GM19372 (cell line): ENCODE data around the gene PDPK1.

Experiments used
- ATAC-seq: cut with Tn5 transposase; IDR thresholded peaks from one replicate; pipeline ENCODE4 v1.9.1; 2021; ENCODE audit warnings: mild to moderate bottlenecking, low read depth, moderate library complexity; ENCODE audit not compliant: unreplicated experiment

Gene PDPK1

DNA sequence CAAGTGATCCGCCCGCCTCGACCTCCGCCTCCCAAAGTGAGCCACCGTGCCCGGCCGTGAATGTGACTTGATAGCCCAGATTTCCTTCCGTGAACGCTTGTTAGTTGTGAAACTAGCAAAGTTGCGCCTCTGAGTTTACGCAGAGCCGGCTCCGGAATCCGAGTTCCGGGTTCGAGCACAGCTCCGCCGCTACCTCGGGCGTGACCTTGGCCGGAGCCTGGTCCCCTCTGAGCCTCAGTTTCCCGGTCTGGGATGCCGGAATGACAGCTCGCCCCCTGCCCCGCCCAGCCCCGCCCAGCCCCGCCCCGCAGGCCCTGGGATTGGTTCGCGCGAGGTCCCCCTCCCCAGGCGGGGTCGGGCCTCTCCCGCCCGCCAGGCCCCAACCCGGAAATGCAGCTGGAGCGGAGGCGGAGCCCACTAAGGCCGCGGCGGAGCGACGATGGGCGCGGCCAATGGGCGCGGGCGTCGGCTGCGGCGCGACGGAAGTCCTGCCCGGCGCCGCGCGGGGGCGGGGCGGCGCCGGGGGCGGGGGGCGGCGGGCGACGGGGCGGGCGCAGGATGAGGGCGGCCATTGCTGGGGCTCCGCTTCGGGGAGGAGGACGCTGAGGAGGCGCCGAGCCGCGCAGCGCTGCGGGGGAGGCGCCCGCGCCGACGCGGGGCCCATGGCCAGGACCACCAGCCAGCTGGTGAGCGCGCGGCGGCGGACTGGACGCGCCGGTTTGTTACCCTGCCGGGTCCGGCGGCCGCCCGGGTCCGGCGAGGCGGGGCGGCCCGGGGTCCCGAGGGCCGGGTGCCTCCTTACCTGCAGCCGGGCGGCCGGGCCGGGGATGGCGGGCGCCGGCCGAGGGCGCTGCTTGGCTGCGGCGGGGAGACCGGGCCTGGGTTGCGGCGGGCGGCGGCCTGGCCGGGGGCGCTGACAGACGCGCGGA is at the start of gene PDPK1:
PDPK1 (plus strand) TSS at position 571 of the 929 bp plus-strand sequence; CDS start at position 663, 92 bp downstream.
- peak; percentile 84 for ATAC-seq

DNA sequence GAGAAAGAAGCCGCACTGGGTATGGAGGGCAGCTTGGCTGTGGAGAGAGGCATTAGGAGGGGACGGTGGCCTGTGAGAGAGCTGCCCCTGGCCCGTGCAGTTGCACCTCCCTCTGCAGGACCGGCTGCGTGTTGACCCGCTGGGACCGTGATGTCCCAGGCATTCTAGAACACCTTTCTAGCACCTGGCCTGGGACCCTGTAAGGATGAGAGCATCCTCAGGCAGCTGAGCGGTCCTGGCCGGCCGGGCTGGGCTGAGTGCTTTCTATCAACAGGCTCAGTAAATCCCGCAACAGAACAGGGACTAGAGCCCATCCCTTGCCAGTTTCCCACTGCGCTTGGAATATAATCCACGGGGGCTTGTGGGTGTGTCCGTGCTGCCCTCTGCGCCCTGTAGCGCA is 48.2 kb upstream of the PDPK1 start:
- ATAC-seq: no peak

- no peak for ATAC-seq
Observed at GRCh38 chr16:2490190-2491105, 47.4 kb upstream of the PDPK1 start.

DNA sequence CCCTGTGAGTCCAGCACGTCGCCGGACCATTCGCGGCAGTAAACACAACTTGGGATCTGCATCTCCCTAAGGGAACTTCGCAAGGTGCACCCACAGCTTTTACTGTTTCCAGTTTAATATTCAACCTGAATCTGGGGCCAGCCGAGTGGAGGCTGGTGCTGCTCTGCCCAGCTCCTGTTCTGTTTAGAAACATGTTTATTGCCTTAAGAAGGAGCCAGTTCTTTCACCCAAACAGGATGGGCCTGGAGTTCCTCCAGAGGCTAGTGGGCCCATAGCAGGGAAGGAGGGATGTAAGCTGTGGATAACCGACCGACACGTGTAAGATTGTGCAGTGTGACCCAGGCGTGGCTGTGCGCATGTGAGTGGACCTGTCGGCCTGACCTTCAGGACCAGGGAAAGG is 45.5 kb upstream of the PDPK1 start:
- ATAC-seq: no peak

- no peak for ATAC-seq
Observed at GRCh38 chr16:2493605-2494004, 44.2 kb upstream of the PDPK1 start.

DNA sequence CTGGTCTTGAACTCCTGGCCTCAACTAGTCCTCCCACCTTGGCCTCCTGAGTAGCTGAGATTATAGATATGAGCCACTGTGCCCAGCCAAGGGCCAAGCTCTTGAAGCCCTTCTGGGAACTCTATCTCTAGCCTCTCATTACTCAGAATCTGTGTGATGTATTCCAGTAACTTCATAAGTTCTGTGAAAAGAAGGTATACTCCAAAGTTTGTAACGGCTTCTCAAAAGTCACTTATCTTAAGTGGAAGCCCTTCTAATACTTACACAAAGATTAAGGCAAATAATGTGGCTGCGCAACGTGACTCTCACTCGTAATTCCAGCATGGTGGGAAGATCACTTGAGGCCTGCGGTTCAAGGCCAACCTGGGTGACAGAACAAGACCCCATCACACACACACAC is 43.2 kb upstream of the PDPK1 start:
- no peak for ATAC-seq

GRCh38 chr16:2495041-2495440 is 42.8 kb upstream of the PDPK1 start:
- ATAC-seq: no peak

DNA sequence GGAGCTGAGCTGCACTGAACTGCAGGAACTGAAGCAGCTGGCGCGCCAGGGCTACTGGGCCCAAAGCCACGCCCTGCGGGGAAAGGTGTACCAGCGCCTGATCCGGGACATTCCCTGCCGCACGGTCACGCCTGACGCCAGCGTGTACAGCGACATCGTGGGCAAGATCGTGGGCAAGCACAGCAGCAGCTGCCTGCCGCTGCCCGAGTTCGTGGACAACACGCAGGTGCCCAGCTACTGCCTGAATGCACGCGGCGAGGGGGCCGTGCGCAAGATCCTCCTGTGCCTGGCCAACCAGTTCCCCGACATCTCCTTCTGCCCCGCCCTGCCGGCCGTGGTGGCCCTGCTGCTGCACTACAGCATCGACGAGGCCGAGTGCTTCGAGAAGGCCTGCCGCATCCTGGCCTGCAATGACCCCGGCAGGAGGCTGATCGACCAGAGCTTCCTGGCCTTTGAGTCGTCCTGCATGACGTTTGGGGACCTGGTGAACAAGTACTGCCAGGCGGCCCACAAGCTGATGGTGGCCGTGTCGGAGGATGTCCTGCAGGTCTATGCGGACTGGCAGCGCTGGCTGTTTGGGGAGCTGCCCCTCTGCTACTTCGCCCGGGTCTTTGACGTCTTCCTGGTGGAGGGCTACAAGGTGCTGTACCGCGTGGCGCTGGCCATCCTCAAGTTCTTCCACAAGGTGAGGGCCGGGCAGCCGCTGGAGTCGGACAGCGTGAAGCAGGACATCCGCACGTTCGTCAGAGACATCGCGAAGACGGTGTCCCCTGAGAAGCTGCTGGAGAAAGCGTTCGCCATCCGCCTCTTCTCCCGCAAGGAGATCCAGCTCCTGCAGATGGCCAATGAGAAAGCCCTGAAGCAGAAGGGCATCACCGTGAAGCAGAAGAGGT is 41.4 kb upstream of the PDPK1 start:
- no peak for ATAC-seq

DNA sequence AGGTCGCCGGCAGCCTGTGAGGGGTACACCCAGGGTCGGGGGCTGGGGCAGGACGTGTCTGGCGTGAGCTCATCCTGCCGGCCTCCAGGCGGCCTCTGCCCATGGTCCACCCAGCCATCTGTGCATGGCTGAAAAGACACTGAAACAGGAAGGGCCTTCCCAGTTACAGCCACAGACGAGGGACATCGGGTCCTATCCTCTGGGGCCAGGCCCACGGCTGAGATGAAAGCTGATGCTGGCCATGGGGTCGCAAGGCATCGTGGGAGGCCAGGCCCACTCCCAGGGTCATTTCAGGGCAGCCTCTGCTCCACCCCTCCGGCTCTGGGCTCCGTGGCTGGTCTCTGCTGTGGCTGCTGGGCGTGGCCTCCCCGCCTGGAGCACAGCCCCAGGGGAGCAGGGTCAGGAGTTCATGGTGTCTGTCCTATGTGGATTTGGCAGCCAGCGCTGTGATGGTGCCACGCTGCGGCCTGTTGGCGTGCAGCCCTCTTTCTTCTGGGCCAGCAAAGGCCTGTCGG is 40.6 kb upstream of the PDPK1 start:
- no peak for ATAC-seq

GRCh38 chr16:2497695-2498484 is 39.9 kb upstream of the PDPK1 start:
- ATAC-seq: no peak

DNA sequence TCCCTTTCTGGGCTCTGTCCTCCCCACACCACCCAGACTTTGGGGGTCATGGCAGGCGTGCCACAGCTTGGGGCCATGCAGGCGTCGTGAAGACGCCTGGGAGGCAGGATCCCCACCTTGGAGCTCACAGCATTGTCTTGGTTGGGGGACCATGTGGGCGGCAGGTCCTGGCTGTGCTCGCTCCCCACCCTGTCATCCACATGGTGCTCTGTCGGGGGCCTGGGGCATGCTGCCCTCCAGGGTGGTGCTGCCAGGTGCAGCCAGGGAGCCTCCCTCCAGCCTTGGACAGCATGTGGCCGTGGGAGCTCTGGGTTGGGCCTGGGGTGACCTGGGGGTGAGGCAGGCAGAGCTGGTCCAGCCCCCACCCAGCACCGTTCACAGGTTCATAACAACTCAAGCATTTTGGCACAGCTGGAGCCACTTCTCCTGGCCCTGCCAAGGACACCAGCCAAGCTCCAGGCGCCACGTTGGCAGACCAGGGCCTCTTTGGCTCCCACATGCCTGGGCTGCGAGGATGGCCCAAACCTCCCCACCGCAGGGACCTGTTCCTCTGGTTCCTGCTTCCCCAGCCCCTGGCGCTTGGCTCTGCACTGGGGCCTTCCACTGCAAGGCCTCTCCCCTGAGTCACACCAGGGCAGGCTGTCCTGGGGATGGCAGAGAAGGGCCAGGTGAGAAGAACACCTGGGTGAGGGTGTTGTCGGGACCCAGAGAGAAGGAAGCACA is 39.1 kb upstream of the PDPK1 start:
- ATAC-seq: no peak

DNA sequence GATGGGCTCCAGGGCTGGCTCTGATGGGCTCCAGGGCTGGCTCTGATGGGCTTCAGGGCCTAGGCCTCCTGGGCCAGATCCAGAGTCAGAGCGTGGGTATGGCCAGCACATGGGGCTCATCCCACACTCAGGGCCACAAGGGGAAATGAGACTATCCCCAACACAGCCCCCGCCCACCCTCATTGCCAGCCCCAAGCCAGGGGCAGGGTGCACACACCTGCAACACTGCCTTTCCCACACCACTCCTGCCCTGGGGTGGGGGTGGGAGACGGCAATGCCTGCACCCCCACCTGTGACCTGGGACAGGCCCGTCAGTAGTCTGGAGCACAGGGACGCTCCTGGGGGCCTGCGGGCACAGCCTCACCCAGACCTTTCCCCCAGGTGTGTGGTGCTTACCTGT is 38.4 kb upstream of the PDPK1 start:
- ATAC-seq: no peak

GRCh38 chr16:2499890-2500429 is 37.9 kb upstream of the PDPK1 start:
- no peak for ATAC-seq

DNA sequence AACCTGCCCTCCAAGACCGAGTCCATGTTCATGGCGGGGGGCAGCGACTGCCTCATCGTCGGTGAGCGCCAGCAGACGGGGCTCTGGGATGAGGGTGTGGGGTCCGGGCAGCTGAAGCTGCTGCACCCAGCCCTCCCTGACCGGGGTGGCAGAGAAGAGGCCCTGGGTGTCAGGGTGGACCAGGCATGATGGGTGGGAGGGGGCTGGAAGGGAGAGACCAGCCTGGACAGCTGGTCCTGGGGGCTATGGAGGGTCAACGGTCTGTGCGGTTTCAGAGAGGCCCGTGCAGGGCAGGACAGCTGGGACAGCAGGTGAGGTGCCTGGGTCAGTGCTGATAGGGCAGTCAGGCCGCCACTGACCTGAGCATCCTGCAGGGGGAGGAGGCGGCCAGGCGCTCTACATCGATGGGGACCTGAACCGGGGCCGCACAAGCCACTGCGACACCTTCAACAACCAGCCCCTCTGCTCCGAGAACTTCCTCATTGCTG is 37.3 kb upstream of the PDPK1 start:
- no peak for ATAC-seq

DNA sequence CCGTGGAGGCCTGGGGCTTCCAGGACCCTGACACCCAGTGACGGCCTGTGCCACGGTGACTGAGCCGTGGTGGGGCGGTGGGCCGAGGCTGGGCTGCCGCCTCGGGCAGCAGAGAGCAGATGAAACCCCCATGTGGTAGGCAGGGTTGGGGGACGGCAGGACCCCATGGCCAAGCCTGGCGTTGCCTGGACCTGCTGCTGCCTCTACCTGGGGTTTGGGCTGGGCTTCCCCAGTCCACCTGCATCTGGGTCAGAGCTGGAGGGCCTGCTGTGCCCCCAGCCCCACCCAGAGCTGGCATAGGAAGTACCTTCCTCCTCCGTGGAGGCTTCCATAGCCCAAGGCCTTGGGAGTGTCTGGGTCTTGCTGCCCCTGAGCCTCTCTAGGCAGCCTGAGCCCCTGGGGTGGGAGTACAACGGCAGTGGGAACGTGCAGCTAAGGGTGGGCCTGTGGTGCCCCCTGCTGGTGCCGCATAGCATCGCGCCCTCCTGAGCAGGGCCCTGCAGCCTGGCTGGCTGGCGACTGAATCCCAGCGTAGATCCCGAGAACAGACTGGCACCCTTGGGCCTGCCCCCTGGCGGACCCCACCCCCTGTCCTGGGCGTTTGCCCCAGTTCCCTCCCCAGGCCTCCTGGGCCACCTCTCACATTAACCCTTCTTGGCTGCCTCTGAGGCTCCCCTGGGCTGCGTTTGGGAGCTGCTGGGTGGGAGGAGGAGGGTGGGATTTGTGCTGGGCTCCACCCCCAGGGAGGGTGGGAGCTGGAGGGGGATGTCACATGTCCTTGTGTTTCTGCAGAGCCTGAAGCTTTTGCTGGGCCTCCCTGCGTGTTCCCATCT is 36.7 kb upstream of the PDPK1 start:
- ATAC-seq: no peak

GRCh38 chr16:2501946-2502895 is 35.6 kb upstream of the PDPK1 start:
- no peak for ATAC-seq
